Measurements from ENCODE around the gene MBD5. TPM values are rescaled to one million over a fixed set of nuclear protein-coding genes. Genes with fewer than 3 reads are reported as not detected.
A peak's percentile ranks its signal among the peaks of the same experiment; 100 is the strongest.

Gene MBD5
- total RNA-seq, 1 donor from 2014 or later, result 42.1 TPM

DNA sequence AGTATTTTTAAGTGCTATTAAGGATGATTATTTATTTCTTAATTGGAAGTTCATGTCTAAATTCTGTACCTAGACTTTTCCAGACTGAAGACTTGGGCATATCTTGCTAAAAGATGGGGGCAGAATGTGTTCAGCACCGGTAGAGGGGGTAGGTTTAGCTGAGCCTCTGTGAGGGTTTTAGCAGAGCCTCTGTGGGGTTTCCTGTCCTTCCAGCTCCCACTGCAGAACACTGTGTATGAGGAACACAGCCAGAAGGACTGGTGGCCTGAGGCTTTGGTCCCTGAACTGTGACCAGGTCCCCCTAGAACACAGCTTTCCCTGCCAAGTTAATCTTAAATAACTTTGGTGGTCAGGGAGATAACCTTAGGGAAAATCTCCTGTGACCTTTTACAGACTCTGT is 500.3 kb downstream of the MBD5 start:
- no peaks in the 10 kb centered on the region for H3K27me3 ChIP-seq
- H3K4me3 ChIP-seq, result no peak overlapping the region
- no peak overlapping the region for H3K27ac ChIP-seq
- no peaks in the 10 kb centered on the region for H3K9me3 ChIP-seq
- ATAC-seq, result no peak
- H3K36me3 ChIP-seq, result no peaks in the 10 kb centered on the region
- TF ChIP-seq, protein P1, sequence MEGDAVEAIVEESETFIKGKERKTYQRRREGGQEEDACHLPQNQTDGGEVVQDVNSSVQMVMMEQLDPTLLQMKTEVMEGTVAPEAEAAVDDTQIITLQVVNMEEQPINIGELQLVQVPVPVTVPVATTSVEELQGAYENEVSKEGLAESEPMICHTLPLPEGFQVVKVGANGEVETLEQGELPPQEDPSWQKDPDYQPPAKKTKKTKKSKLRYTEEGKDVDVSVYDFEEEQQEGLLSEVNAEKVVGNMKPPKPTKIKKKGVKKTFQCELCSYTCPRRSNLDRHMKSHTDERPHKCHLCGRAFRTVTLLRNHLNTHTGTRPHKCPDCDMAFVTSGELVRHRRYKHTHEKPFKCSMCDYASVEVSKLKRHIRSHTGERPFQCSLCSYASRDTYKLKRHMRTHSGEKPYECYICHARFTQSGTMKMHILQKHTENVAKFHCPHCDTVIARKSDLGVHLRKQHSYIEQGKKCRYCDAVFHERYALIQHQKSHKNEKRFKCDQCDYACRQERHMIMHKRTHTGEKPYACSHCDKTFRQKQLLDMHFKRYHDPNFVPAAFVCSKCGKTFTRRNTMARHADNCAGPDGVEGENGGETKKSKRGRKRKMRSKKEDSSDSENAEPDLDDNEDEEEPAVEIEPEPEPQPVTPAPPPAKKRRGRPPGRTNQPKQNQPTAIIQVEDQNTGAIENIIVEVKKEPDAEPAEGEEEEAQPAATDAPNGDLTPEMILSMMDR (IDR thresholded peaks at IDR 0.05), result no peak
- DNase-seq, result no peak
- no peaks in the 10 kb centered on the region for H3K4me1 ChIP-seq
- intact Hi-C loops (cut with DNase I), result no loop called here

- Histone ChIP-seq H3K4me3 (no peak overlapping the region), H3K27ac (no peak overlapping the region), H3K4me1 (no peaks in the 10 kb centered on the region), H3K27me3 (no peaks in the 10 kb centered on the region), H3K36me3 (no peaks in the 10 kb centered on the region), H3K9me3 (no peaks in the 10 kb centered on the region)
- TF ChIP-seq, protein P1 (IDR thresholded peaks at IDR 0.05), result no peak
- no peak for ATAC-seq
- intact Hi-C loops (cut with DNase I), result no loop called here
- no peak for DNase-seq
Measured at GRCh38 chr2:148523315-148523714, 502.4 kb downstream of the MBD5 start.

DNA sequence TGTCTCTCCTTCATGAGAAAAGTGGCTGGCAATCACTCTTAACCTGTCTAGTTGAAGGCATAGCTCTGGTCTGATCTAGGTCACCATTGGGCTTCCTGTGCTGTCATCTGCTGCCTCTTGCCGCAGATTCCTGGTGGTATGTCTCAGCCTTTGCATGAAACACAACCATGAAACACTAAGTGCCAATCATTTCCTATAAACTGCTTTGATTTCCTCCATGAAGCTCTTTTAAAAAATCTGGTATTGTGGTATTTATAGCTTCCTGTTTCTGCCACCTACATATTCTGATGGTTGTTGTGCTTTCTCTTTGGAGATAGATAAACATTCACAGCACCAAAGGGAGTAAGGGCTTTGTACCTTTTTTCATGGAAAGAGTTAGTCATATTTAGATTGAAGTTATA is 503.6 kb downstream of the MBD5 start:
- Histone ChIP-seq H3K4me3 (no peak overlapping the region), H3K36me3 (no peaks in the 10 kb centered on the region), H3K9me3 (no peaks in the 10 kb centered on the region), H3K27me3 (no peaks in the 10 kb centered on the region), H3K4me1 (no peaks in the 10 kb centered on the region), H3K27ac (no peak overlapping the region)
- intact Hi-C loops (cut with DNase I), result no loop called here
- DNase-seq (no peak), ATAC-seq (peak; percentile 62)
- TF ChIP-seq, protein P1 (IDR thresholded peaks at IDR 0.05), result no peak

GRCh38 chr2:148525130-148525529 is 504.2 kb downstream of the MBD5 start:
- intact Hi-C loops (cut with DNase I), result no loop called here
- H3K4me3 ChIP-seq, result no peak overlapping the region

GRCh38 chr2:148526509-148527346 is 505.8 kb downstream of the MBD5 start:
- Histone ChIP-seq H3K4me1 (no peaks in the 10 kb centered on the region), H3K36me3 (no peaks in the 10 kb centered on the region), H3K9me3 (no peaks in the 10 kb centered on the region), H3K27ac (no peak overlapping the region), H3K27me3 (no peaks in the 10 kb centered on the region), H3K4me3 (no peak overlapping the region)
- intact Hi-C loops (cut with DNase I), result no loop called here
- DNase-seq (no peak), ATAC-seq (no peak)
- TF ChIP-seq, protein P1 (IDR thresholded peaks at IDR 0.05), result no peak

More at GRCh38 chr2:148525130-148525529, 504.2 kb downstream of the MBD5 start:
- H3K4me1 ChIP-seq, result no peaks in the 10 kb centered on the region
- no peaks in the 10 kb centered on the region for H3K36me3 ChIP-seq
- H3K9me3 ChIP-seq, result no peaks in the 10 kb centered on the region
- TF ChIP-seq, protein P1 (IDR thresholded peaks at IDR 0.05), result no peak
- H3K27me3 ChIP-seq, result no peaks in the 10 kb centered on the region
- no peak for DNase-seq
- no peak overlapping the region for H3K27ac ChIP-seq
- ATAC-seq, result no peak

Measured in upper lobe of right lung (tissue), 1 donor.